SK-N-SH (cell line): Measurements from ENCODE around the gene ARL13A. TPM values are rescaled to one million over a fixed set of nuclear protein-coding genes. Genes with fewer than 3 reads are reported as not detected.

Experiments
- CTCF ChIA-PET: fragments of 300-600, 350-600 bp; formaldehyde crosslinking; extraction: SDS; loops from one replicate; lab custom pipeline; 2021; lab: Yijun Ruan, JAX
- POLR2A ChIA-PET: fragments of 350-600 bp; sonication (Branson Sonifier 250); formaldehyde crosslinking; extraction: SDS; loops from one replicate; lab custom pipeline; 2020; ENCODE audit warnings: antibody characterized with exemption, inconsistent platforms; lab: Yijun Ruan, JAX
- DNase-seq: peaks from one replicate; pipeline ENCODE4 v3.0.0; 2012
- H2AFZ ChIP-seq: fragments of 200-600 bp; sonication (generic); 2 replicates; pipeline ENCODE4 v1.8.1; 2016; ENCODE audit warnings: antibody characterized with exemption, mild to moderate bottlenecking, low read depth
- H3F3A ChIP-seq: fragments of 200-600 bp; sonication (generic); replicated peaks from 2 replicates; pipeline ENCODE3; 2016; ENCODE audit warnings: antibody characterized with exemption, mild to moderate bottlenecking; ENCODE audit not compliant: insufficient read depth
- H3K27ac ChIP-seq, 2 experiments: fragments of 200-500 bp in 1 of 2; fragments of 200-600 bp in 1 of 2; sonication (Bioruptor generic) in 1 of 2; sonication (generic), shearing (Covaris generic) in 1 of 2; 2 replicates each; pipeline versions ENCODE4 v1.5.1 to v1.6.1; 2014 to 2016; ENCODE audit warnings: low read depth in 2 of 2, inconsistent platforms in 1 of 2, low read length in 1 of 2, mild to moderate bottlenecking in 1 of 2, mixed read lengths in 1 of 2
- H3K27me3 ChIP-seq: fragments of 200-600 bp; sonication (generic), shearing (Covaris generic); 2 replicates; pipeline ENCODE4 v1.6.1; 2016; ENCODE audit warnings: mixed run types; ENCODE audit not compliant: insufficient read depth
- H3K36me3 ChIP-seq, 2 experiments: fragments of 200-500 bp in 1 of 2; fragments of 200-600 bp in 1 of 2; sonication (Bioruptor generic) in 1 of 2; sonication (generic) in 1 of 2; replicated peaks in 1 of 2; 2 replicates each; pipeline versions ENCODE3 to v1.5.1; 2014 to 2016; ENCODE audit warnings: low read length in 1 of 2, mild to moderate bottlenecking in 1 of 2; ENCODE audit not compliant: insufficient read depth in 2 of 2, control insufficient read depth in 1 of 2
- H3K4me1 ChIP-seq, 2 experiments: fragments of 200-500 bp in 1 of 2; fragments of 200-600 bp in 1 of 2; sonication (Bioruptor generic) in 1 of 2; sonication (generic), shearing (Covaris generic) in 1 of 2; 2 replicates each; pipeline versions ENCODE4 v1.5.1 to v1.6.1; 2014 to 2016; ENCODE audit warnings: low read depth in 1 of 2, low read length in 1 of 2, mixed run types in 1 of 2; ENCODE audit not compliant: insufficient read depth in 2 of 2, control insufficient read depth in 1 of 2
- H3K4me2 ChIP-seq: fragments of 200-600 bp; sonication (generic), shearing (Covaris generic); 2 replicates; pipeline ENCODE4 v1.6.1; 2017; ENCODE audit warnings: mixed run types
- H3K4me3 ChIP-seq, 2 experiments: fragments of 200-500 bp in 1 of 2; fragments of 200-600 bp in 1 of 2; sonication (Bioruptor generic) in 1 of 2; sonication (generic), shearing (Covaris generic) in 1 of 2; 2 replicates each; pipeline versions ENCODE4 v1.5.1 to v1.8.1; 2014 to 2016; ENCODE audit warnings: low read depth in 2 of 2, inconsistent platforms in 1 of 2, low read length in 1 of 2, mild to moderate bottlenecking in 1 of 2, mixed read lengths in 1 of 2, moderate library complexity in 1 of 2
- H3K79me2 ChIP-seq: fragments of 200-600 bp; sonication (generic); 2 replicates; pipeline ENCODE4 v1.8.1; 2017; ENCODE audit warnings: mild to moderate bottlenecking; ENCODE audit not compliant: insufficient read depth
- H3K9ac ChIP-seq: fragments of 200-600 bp; sonication (generic); 2 replicates; pipeline ENCODE4 v1.6.1; 2017; ENCODE audit warnings: mixed run types
- H3K9me2 ChIP-seq: fragments of 200-600 bp; sonication (generic); 2 replicates; pipeline ENCODE4 v1.6.1; 2017; ENCODE audit warnings: mixed run types
- H3K9me3 ChIP-seq: fragments of 200-600 bp; sonication (generic); 2 replicates; pipeline ENCODE4 v1.6.1; 2017; ENCODE audit warnings: mixed run types, mild to moderate bottlenecking, moderate library complexity
- H4K20me1 ChIP-seq: fragments of 200-600 bp; sonication (generic); 2 replicates; pipeline ENCODE4 v1.6.1; 2017; ENCODE audit warnings: mild to moderate bottlenecking, mixed run types; ENCODE audit not compliant: insufficient read depth
- ELF1 ChIP-seq: IDR thresholded peaks from 2 replicates; pipeline ENCODE4 v1.4.0; 2012
- FOXJ3 ChIP-seq: sonication (generic); formaldehyde crosslinking; IDR thresholded peaks from 2 replicates; pipeline ENCODE4 v1.5.1; 2020; ENCODE audit warnings: mild to moderate bottlenecking, missing genetic modification reagents
- MXI1 ChIP-seq: IDR thresholded peaks from 2 replicates; pipeline ENCODE4 v1.6.1; 2012; ENCODE audit warnings: mild to moderate bottlenecking, low read depth, low read length, improper control_type of control experiment
- NFIC ChIP-seq: IDR thresholded peaks from 2 replicates; pipeline ENCODE4 v1.4.0; 2012; ENCODE audit warnings: borderline replicate concordance
- NRF1 ChIP-seq: IDR thresholded peaks from 2 replicates; pipeline ENCODE4 v1.6.1; 2012; ENCODE audit warnings: low read depth, mild to moderate bottlenecking, low read length
- RCOR1 ChIP-seq: fragments of 150-350 bp; IDR thresholded peaks from 2 replicates; pipeline ENCODE4 v1.6.1; 2017; ENCODE audit warnings: antibody characterized with exemption, low read length
- SMC3 ChIP-seq: IDR thresholded peaks from 2 replicates; pipeline ENCODE4 v1.6.1; 2012; ENCODE audit warnings: low read depth, low read length, improper control_type of control experiment
- USF1 ChIP-seq: IDR thresholded peaks from 2 replicates; pipeline ENCODE4 v1.4.0; 2012; ENCODE audit warnings: low read depth, borderline replicate concordance
- WGBS: methylation state at CpG from one replicate; pipeline ENCODE4 v1.1.6; 2017; ENCODE audit warnings: low lambda C conversion rate; 5-methylcytosine and 5-hydroxymethylcytosine counted together
- polyA plus RNA-seq, 3 experiments: library from polyadenylated mRNA; depleted of rRNA; stranded (reverse); fragments of >200 nt; gene quantifications; 2 replicates each; pipeline ENCODE4 v1.2.3, GENCODE V29; 2012
- TF ChIP-seq, protein P1 (sequence below): IDR thresholded peaks from 2 replicates; pipeline ENCODE4 v1.4.0; 2012; ENCODE audit warnings: low read depth
- TF ChIP-seq, protein P2 (sequence below): fragments of 200-600 bp; sonication (generic); IDR thresholded peaks from 2 replicates; pipeline ENCODE4 v1.6.1; 2017; ENCODE audit warnings: antibody characterized with exemption, mild to moderate bottlenecking, moderate library complexity
- TF ChIP-seq, protein P3 (sequence below): IDR thresholded peaks from 2 replicates; pipeline ENCODE4; 2012

The ARL13A gene
- polyA plus RNA-seq, 1 of the 3 experiments (the other 2 are of a cell fraction), result not detected

DNA sequence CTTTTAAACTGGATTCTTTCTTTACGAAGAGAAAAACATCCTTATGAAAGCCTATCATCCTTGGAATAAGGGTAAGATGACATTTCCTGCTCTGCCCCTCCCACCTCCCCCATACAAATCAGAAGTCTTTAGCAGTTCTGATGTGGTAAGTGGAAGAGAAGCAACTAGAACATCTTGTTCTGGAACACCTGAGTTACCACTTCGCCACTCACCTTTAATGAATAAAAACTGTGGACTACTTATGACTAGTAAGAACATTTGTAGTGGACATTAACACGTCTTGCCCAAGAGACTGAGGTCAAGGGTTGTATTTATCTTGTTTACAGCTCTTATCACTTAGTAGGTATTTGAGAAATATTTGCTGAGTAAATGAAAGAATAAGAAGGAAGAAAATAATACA is 45.1 kb upstream of the ARL13A start:
- Histone ChIP-seq H3K79me2 (no peaks in the 10 kb centered on the region), H3F3A (no peaks in the 10 kb centered on the region), H3K9me3 (no peaks in the 10 kb centered on the region), H3K9me2 (no peaks in the 10 kb centered on the region), H3K36me3 (no peaks in the 10 kb centered on the region), H3K4me3 (no peak overlapping the region), H3K4me1 (peaks cover 0 to under 1% of the 10 kb centered on the region in 2 experiments; a peak in 1 of 4 replicates), H3K9ac (no peak overlapping the region), H3K27me3 (no peaks in the 10 kb centered on the region; the same call in 1 of the 2 replicates), H2AFZ (no peak overlapping the region), H3K27ac (no peak overlapping the region), H4K20me1 (no peaks in the 10 kb centered on the region), H3K4me2 (no peak overlapping the region)
- POLR2A ChIA-PET, result no interaction called here
- DNase-seq, result no peak
- CTCF ChIA-PET, result no interaction called here
- WGBS, result 40% methylated on average over 3 of the region's 3 CpGs
- TF ChIP-seq NFIC, result no peak
- TF ChIP-seq, protein P1, sequence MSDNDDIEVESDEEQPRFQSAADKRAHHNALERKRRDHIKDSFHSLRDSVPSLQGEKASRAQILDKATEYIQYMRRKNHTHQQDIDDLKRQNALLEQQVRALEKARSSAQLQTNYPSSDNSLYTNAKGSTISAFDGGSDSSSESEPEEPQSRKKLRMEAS, result no peak
- TF ChIP-seq SMC3, result no peak

DNA sequence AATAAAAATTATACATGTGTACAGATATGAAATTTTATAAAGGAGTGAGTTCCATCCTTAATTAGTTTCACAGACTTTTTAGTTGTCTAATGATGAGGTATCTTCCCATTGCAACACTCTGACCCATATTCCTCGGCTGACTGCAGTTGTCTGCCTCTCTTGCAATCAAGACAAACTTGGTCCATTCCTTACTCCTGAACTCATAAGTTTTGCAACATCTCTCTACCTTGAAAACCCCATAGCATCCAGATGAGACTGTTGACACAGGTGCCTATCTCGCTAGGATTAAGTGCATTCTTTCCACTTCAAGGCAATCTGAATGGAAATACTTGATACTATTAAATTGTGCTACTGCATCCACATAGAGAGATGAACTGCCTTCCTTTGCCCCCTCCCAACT is 43.1 kb upstream of the ARL13A start:
- WGBS, result 42% methylated on average over 2 of the region's 2 CpGs
- H3K27me3 ChIP-seq, result no peaks in the 10 kb centered on the region; the same call in 1 of the 2 replicates
- H3K36me3 ChIP-seq, result no peaks in the 10 kb centered on the region
- H2AFZ ChIP-seq, result no peak overlapping the region
- CTCF ChIA-PET, result no interaction called here
- DNase-seq, result no peak
- POLR2A ChIA-PET, result no interaction called here
- H3K4me2 ChIP-seq, result no peak overlapping the region
- H3K9me3 ChIP-seq, result no peaks in the 10 kb centered on the region
- H3K4me1 ChIP-seq, result peaks cover 0 to 2% of the 10 kb centered on the region in 2 experiments; a peak in 1 of 4 replicates
- no peak overlapping the region for H3K4me3 ChIP-seq
- TF ChIP-seq USF1, result no peak
- TF ChIP-seq, protein P2, sequence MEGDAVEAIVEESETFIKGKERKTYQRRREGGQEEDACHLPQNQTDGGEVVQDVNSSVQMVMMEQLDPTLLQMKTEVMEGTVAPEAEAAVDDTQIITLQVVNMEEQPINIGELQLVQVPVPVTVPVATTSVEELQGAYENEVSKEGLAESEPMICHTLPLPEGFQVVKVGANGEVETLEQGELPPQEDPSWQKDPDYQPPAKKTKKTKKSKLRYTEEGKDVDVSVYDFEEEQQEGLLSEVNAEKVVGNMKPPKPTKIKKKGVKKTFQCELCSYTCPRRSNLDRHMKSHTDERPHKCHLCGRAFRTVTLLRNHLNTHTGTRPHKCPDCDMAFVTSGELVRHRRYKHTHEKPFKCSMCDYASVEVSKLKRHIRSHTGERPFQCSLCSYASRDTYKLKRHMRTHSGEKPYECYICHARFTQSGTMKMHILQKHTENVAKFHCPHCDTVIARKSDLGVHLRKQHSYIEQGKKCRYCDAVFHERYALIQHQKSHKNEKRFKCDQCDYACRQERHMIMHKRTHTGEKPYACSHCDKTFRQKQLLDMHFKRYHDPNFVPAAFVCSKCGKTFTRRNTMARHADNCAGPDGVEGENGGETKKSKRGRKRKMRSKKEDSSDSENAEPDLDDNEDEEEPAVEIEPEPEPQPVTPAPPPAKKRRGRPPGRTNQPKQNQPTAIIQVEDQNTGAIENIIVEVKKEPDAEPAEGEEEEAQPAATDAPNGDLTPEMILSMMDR, result no peak
- TF ChIP-seq RCOR1, result no peak
- TF ChIP-seq, protein P3, sequence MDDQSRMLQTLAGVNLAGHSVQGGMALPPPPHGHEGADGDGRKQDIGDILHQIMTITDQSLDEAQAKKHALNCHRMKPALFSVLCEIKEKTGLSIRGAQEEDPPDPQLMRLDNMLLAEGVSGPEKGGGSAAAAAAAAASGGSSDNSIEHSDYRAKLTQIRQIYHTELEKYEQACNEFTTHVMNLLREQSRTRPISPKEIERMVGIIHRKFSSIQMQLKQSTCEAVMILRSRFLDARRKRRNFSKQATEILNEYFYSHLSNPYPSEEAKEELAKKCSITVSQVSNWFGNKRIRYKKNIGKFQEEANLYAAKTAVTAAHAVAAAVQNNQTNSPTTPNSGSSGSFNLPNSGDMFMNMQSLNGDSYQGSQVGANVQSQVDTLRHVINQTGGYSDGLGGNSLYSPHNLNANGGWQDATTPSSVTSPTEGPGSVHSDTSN, result no peak
- TF ChIP-seq ELF1, result no peak
- TF ChIP-seq MXI1, result no peak
- TF ChIP-seq NFIC, result no peak
- TF ChIP-seq SMC3, result no peak
- no peak for TF ChIP-seq NRF1
- no peak for TF ChIP-seq FOXJ3
- no peaks in the 10 kb centered on the region for H3K9me2 ChIP-seq
- no peaks in the 10 kb centered on the region for H3F3A ChIP-seq
- H3K9ac ChIP-seq, result no peak overlapping the region
- H3K79me2 ChIP-seq, result no peaks in the 10 kb centered on the region
- no peaks in the 10 kb centered on the region for H4K20me1 ChIP-seq
- no peak overlapping the region for H3K27ac ChIP-seq
